ENCODE data around the gene RING1.

GRCh38 chr6:33169291-33170175 is 38.8 kb upstream of the RING1 start:
- TF ChIP-seq CTCF (IDR thresholded peaks at IDR 0.05; ENCODE audit: insufficient read depth, low read length) (no peak), SPI1 (IDR thresholded peaks at IDR 0.05; ENCODE audit: borderline replicate concordance, low read depth) (no peak), GABPA (IDR thresholded peaks at IDR 0.05; ENCODE audit: low read depth) (no peak), REST (IDR thresholded peaks at IDR 0.05; ENCODE audit: insufficient replicate concordance, low read depth) (no peak), POLR2AphosphoS5 (IDR thresholded peaks at IDR 0.05; ENCODE audit: low read depth) (no peak)

Measured in HL-60 (cell line).